OCI-LY7 (cell line): ENCODE measurements around the gene RNGTT. TPM values are rescaled to one million over a fixed set of nuclear protein-coding genes. Genes with fewer than 3 reads are reported as not detected.

Experiments
- BruUV-seq: library from RNA; stranded (reverse); fragments of 400-500 nt; replicated peaks from 2 replicates; lab custom pipeline; 2021; lab: Mats Ljungman, UMichigan
- CTCF ChIA-PET: fragments of 300-600 bp; sonication (Branson Sonifier 250); formaldehyde crosslinking; loops from one replicate; lab custom pipeline; 2022; ENCODE audit warnings: antibody characterized with exemption; ENCODE audit not compliant: unreplicated experiment; lab: Charles Lee
- POLR2A ChIA-PET: fragments of 300-600 bp; sonication (Branson Sonifier 250); formaldehyde crosslinking; loops from one replicate; lab custom pipeline; 2022; ENCODE audit warnings: antibody characterized with exemption; lab: Charles Lee
- DNase-seq: peaks from one replicate; pipeline ENCODE4 v3.0.0-alpha.2; 2015; ENCODE audit warnings: low spot score
- H2AFZ ChIP-seq: fragments of 200-600 bp; sonication (generic), shearing (Covaris generic); 2 replicates; pipeline ENCODE4 v1.6.1; 2014; ENCODE audit warnings: mild to moderate bottlenecking, antibody characterized with exemption, low read length, moderate library complexity
- H3K27ac ChIP-seq: fragments of 200-600 bp; sonication (generic); 2 replicates; pipeline ENCODE4 v1.5.1; 2014; ENCODE audit warnings: mixed run types, low read depth, mild to moderate bottlenecking, moderate library complexity, low read length, inconsistent platforms; ENCODE audit not compliant: poor library complexity, severe bottlenecking
- H3K36me3 ChIP-seq: fragments of 200-600 bp; sonication (generic); 2 replicates; pipeline ENCODE4 v1.6.1; 2014; ENCODE audit warnings: mild to moderate bottlenecking, antibody characterized with exemption, low read length, moderate library complexity, mixed read lengths; ENCODE audit not compliant: insufficient read depth
- H3K4me1 ChIP-seq: fragments of 200-600 bp; sonication (generic); 2 replicates; pipeline ENCODE4 v1.5.1; 2014; ENCODE audit warnings: mild to moderate bottlenecking, low read length; ENCODE audit not compliant: insufficient read depth, poor library complexity, severe bottlenecking
- H3K4me2 ChIP-seq: fragments of 200-600 bp; sonication (generic); 2 replicates; pipeline ENCODE4 v1.6.1; 2014; ENCODE audit warnings: mild to moderate bottlenecking, low read length
- H3K4me3 ChIP-seq: fragments of 200-600 bp; sonication (generic); 2 replicates; pipeline ENCODE4 v1.5.1; 2014; ENCODE audit warnings: mild to moderate bottlenecking, low read depth, low read length; ENCODE audit not compliant: poor library complexity, severe bottlenecking
- H3K79me2 ChIP-seq: fragments of 200-600 bp; sonication (generic); 2 replicates; pipeline ENCODE4 v1.6.1; 2016; ENCODE audit warnings: low read depth, mild to moderate bottlenecking, low read length, moderate library complexity, mixed read lengths; ENCODE audit not compliant: insufficient read depth
- H3K9me2 ChIP-seq: fragments of 200-600 bp; sonication (generic); 2 replicates; pipeline ENCODE4 v1.6.1; 2016; ENCODE audit warnings: mild to moderate bottlenecking, low read length, mixed read lengths; ENCODE audit not compliant: insufficient read depth
- H3K9me3 ChIP-seq: fragments of 200-600 bp; sonication (generic); 2 replicates; pipeline ENCODE4 v1.6.1; 2014; ENCODE audit warnings: mild to moderate bottlenecking, mixed run types, low read length, mixed read lengths
- H4K20me1 ChIP-seq: fragments of 200-600 bp; sonication (generic); 2 replicates; pipeline ENCODE4 v1.6.1; 2014; ENCODE audit warnings: mild to moderate bottlenecking, antibody characterized with exemption, low read length, moderate library complexity, mixed read lengths; ENCODE audit not compliant: insufficient read depth
- CTCF ChIP-seq: fragments of 200-600 bp; sonication (generic); conservative IDR thresholded peaks from 2 replicates; pipeline ENCODE4 v1.5.1; 2014; ENCODE audit warnings: mild to moderate bottlenecking, antibody characterized with exemption, low read length, moderate library complexity, mixed read lengths
- EZH2phosphoT487 ChIP-seq: fragments of 200-600 bp; sonication (generic); IDR thresholded peaks from 2 replicates; pipeline ENCODE4 v1.6.1; 2018; ENCODE audit warnings: low read depth, borderline replicate concordance, mild to moderate bottlenecking, mixed run types, antibody characterized with exemption, low read length, moderate library complexity, mixed read lengths
- intact Hi-C: fragments of 100-400 bp; cut with micrococcal nuclease; formaldehyde crosslinking; loops from one replicate; pipeline ENCODE4 v1.10.0; 2022; ENCODE audit not compliant: unreplicated experiment
- total RNA-seq, 2 experiments: library from RNA; depleted of rRNA in 1 of 2; stranded (reverse); fragments of >200 nt in 1 of 2; shearing (Covaris generic) in 1 of 2; gene quantifications; 2 replicates each; pipeline ENCODE4 v1.2.3, GENCODE V29; 2014 to 2022

Gene RNGTT
- total RNA-seq, 2 experiments from 2014 or later = 38.2 to 41.7 TPM

- Histone ChIP-seq H3K9me2 (no peaks in the 10 kb centered on the region), H3K4me3 (no peak overlapping the region), H3K36me3 (0 out of 2 replicates have a peak, but pooled peaks cover 6% of the 10 kb centered on the region), H4K20me1 (no peaks in the 10 kb centered on the region), H3K4me2 (no peak overlapping the region), H3K4me1 (no peaks in the 10 kb centered on the region), H3K27ac (no peak overlapping the region), H3K9me3 (peaks cover 4% of the 10 kb centered on the region; the same call in 1 of the 2 replicates), H2AFZ (no peak overlapping the region), H3K79me2 (no peaks in the 10 kb centered on the region)
- BruUV-seq = no TSS peak
- TF ChIP-seq CTCF (no peak), EZH2phosphoT487 (no peak)
- ChIA-PET CTCF (no interaction called here), POLR2A (no interaction called here)
- no peak for DNase-seq
- intact Hi-C loops = no loop called here
Measured at GRCh38 chr6:88734544-88734943, 228.9 kb downstream of the RNGTT start.

- CTCF ChIA-PET = no interaction called here
Measured at GRCh38 chr6:88730611-88731011, 232.8 kb downstream of the RNGTT start.

More at GRCh38 chr6:88730611-88731011, 232.8 kb downstream of the RNGTT start:
- H3K27ac ChIP-seq = no peak overlapping the region
- intact Hi-C loops = no loop called here
- no TSS peak for BruUV-seq
- no peaks in the 10 kb centered on the region for H3K4me1 ChIP-seq
- POLR2A ChIA-PET = interaction anchor here (0.7 kb wide), 1 partner anchor 11 kb away, joined by 3 read pairs; no protein-coding TSS in a partner anchor
- no peaks in the 10 kb centered on the region for H3K79me2 ChIP-seq
- no peak overlapping the region for H3K4me2 ChIP-seq
- H3K4me3 ChIP-seq = no peak overlapping the region
- H2AFZ ChIP-seq = no peak overlapping the region
- DNase-seq = no peak
- H3K9me3 ChIP-seq = peaks cover 4% of the 10 kb centered on the region; the same call in 1 of the 2 replicates
- TF ChIP-seq EZH2phosphoT487 (no peak), CTCF (no peak)
- H3K9me2 ChIP-seq = no peaks in the 10 kb centered on the region
- H4K20me1 ChIP-seq = no peaks in the 10 kb centered on the region
- no peaks in the 10 kb centered on the region for H3K36me3 ChIP-seq
